Caco-2 (cell line): ENCODE data around the gene SPATA6. TPM values are rescaled to one million over a fixed set of nuclear protein-coding genes. Genes with fewer than 3 reads are reported as not detected.

ENCODE experiments used
- BruUV-seq: library from RNA; stranded (reverse); fragments of 400-500 nt; replicated peaks from 2 replicates; lab custom pipeline; 2021; lab: Mats Ljungman, UMichigan
- CTCF ChIA-PET: fragments of 300-600 bp; sonication (Branson Sonifier 250); formaldehyde crosslinking; loops from one replicate; lab custom pipeline; 2022; ENCODE audit warnings: antibody characterized with exemption; lab: Charles Lee
- POLR2A ChIA-PET: fragments of 300-600 bp; sonication (Branson Sonifier 250); formaldehyde crosslinking; loops from one replicate; lab custom pipeline; 2022; ENCODE audit warnings: antibody characterized with exemption; lab: Charles Lee
- DNase-seq, 2 experiments: peaks; one replicate each; pipeline versions ENCODE4 v3.0.0 to v3.0.0-alpha.2; 2020 to 2022
- H3K27me3 ChIP-seq: replicated peaks from 2 replicates; pipeline ENCODE4 v1.6.0; 2011; ENCODE audit warnings: low read length; ENCODE audit not compliant: control insufficient read depth, insufficient read depth
- H3K36me3 ChIP-seq: 2 replicates; pipeline ENCODE4 v1.5.1; 2011; ENCODE audit warnings: low read length; ENCODE audit not compliant: control insufficient read depth, insufficient read depth
- H3K4me1 ChIP-seq: fragments of 250-450 bp; sonication (Bioruptor Pico); 2 replicates; pipeline ENCODE4 v1.5.1; 2020; ENCODE audit warnings: mild to moderate bottlenecking
- H3K4me3 ChIP-seq: 2 replicates; pipeline ENCODE4 v1.5.1; 2011; ENCODE audit warnings: low read depth, mild to moderate bottlenecking, control low read depth, low read length
- H3K9me3 ChIP-seq: fragments of 250-450 bp; sonication (Bioruptor Pico); 2 replicates; pipeline ENCODE4 v1.5.1; 2020; ENCODE audit warnings: mild to moderate bottlenecking, moderate library complexity
- H3K27ac Mint-ChIP-seq: one replicate; pipeline ENCODE4 v1.8.0; 2022; ENCODE audit warnings: mixed read lengths; ENCODE audit not compliant: unreplicated experiment
- H3K27me3 Mint-ChIP-seq: one replicate; pipeline ENCODE4 v1.8.0; 2022; ENCODE audit warnings: mixed read lengths; ENCODE audit not compliant: insufficient read depth, unreplicated experiment
- H3K36me3 Mint-ChIP-seq: one replicate; pipeline ENCODE4 v1.8.0; 2022; ENCODE audit warnings: mild to moderate bottlenecking, mixed read lengths; ENCODE audit not compliant: insufficient read depth, unreplicated experiment
- H3K4me1 Mint-ChIP-seq: one replicate; pipeline ENCODE4 v1.8.0; 2022; ENCODE audit warnings: low read depth, mixed read lengths; ENCODE audit not compliant: unreplicated experiment
- H3K4me3 Mint-ChIP-seq: one replicate; pipeline ENCODE4 v1.8.0; 2022; ENCODE audit warnings: mild to moderate bottlenecking, moderate library complexity, mixed read lengths; ENCODE audit not compliant: unreplicated experiment
- H3K9me3 Mint-ChIP-seq: one replicate; pipeline ENCODE4 v1.8.0; 2022; ENCODE audit warnings: mixed read lengths; ENCODE audit not compliant: unreplicated experiment
- CTCF ChIP-seq, 2 experiments: fragments of 200-600 bp in 1 of 2; IDR thresholded peaks; 1 replicate in 1 of 2; 2 replicates in 1 of 2; pipeline versions ENCODE4 v1.5.1 to v1.8.0; 2011 to 2022; ENCODE audit warnings: antibody characterized with exemption in 1 of 2, control low read depth in 1 of 2, inconsistent platforms in 1 of 2, low read depth in 1 of 2, low read length in 1 of 2, mild to moderate bottlenecking in 1 of 2, moderate library complexity in 1 of 2; ENCODE audit not compliant: insufficient read depth in 1 of 2, severe bottlenecking in 1 of 2, unreplicated experiment in 1 of 2
- intact Hi-C: fragments of 100-400 bp; cut with micrococcal nuclease; formaldehyde crosslinking; loops from one replicate; pipeline ENCODE4 v1.10.0; 2022; ENCODE audit not compliant: unreplicated experiment
- total RNA-seq: library from RNA; stranded (reverse); gene quantifications from 2 replicates; pipeline ENCODE4 v1.2.3, GENCODE V29; 2022

Gene SPATA6
- total RNA-seq, 1 experiment from 2014 or later: 1.8 TPM

GRCh38 chr1:48466594-48466993 lies 5.4 kb downstream of the SPATA6 start:
- Mint-ChIP-seq H3K36me3 (peaks cover 1% of the 10 kb centered on the region), H3K9me3 (no peaks in the 10 kb centered on the region), H3K4me1 (peaks cover 6% of the 10 kb centered on the region), H3K27ac (no peak overlapping the region), H3K4me3 (no peak overlapping the region), H3K27me3 (no peaks in the 10 kb centered on the region)
- Histone ChIP-seq H3K9me3 (no peaks in the 10 kb centered on the region), H3K4me3 (no peak overlapping the region), H3K4me1 (no peaks in the 10 kb centered on the region), H3K27me3 (no peaks in the 10 kb centered on the region), H3K36me3 (no peaks in the 10 kb centered on the region)
- ChIA-PET POLR2A (no interaction called here), CTCF (no interaction called here)
- no peak for DNase-seq
- no peak for TF ChIP-seq CTCF (IDR thresholded peaks at IDR 0.05; ENCODE audit: insufficient read depth in 1 of 2, low read depth in 1 of 2, low read length in 1 of 2, severe bottlenecking in 1 of 2, unreplicated experiment in 1 of 2)
- no TSS peak for BruUV-seq
- intact Hi-C loops: no loop called here

GRCh38 chr1:48462716-48463302 lies 9.2 kb downstream of the SPATA6 start:
- Histone ChIP-seq H3K36me3 (no peaks in the 10 kb centered on the region), H3K27me3 (no peaks in the 10 kb centered on the region), H3K4me3 (no peak overlapping the region), H3K9me3 (no peaks in the 10 kb centered on the region), H3K4me1 (no peaks in the 10 kb centered on the region)
- intact Hi-C loops: no loop called here
- DNase-seq: no peak
- no TSS peak for BruUV-seq
- H3K4me3 Mint-ChIP-seq: no peak overlapping the region
- no peaks in the 10 kb centered on the region for H3K36me3 Mint-ChIP-seq
- ChIA-PET CTCF (no interaction called here), POLR2A (no interaction called here)
- H3K27me3 Mint-ChIP-seq: no peaks in the 10 kb centered on the region
- H3K27ac Mint-ChIP-seq: no peak overlapping the region
- H3K4me1 Mint-ChIP-seq: no peaks in the 10 kb centered on the region
- H3K9me3 Mint-ChIP-seq: no peaks in the 10 kb centered on the region
- TF ChIP-seq CTCF (IDR thresholded peaks at IDR 0.05; ENCODE audit: insufficient read depth in 1 of 2, low read depth in 1 of 2, low read length in 1 of 2, severe bottlenecking in 1 of 2, unreplicated experiment in 1 of 2): no peak

- Mint-ChIP-seq H3K27me3 (no peaks in the 10 kb centered on the region), H3K4me3 (no peak overlapping the region), H3K4me1 (no peaks in the 10 kb centered on the region), H3K9me3 (no peaks in the 10 kb centered on the region), H3K36me3 (no peaks in the 10 kb centered on the region), H3K27ac (no peak overlapping the region)
- BruUV-seq: no TSS peak
- peak in 1 of 2 experiments; percentile 7 for TF ChIP-seq CTCF (IDR thresholded peaks at IDR 0.05; ENCODE audit: insufficient read depth in 1 of 2, low read depth in 1 of 2, low read length in 1 of 2, severe bottlenecking in 1 of 2, unreplicated experiment in 1 of 2)
- no peaks in the 10 kb centered on the region for H3K9me3 ChIP-seq
- H3K36me3 ChIP-seq: no peaks in the 10 kb centered on the region
- CTCF ChIA-PET: no interaction called here
- no peaks in the 10 kb centered on the region for H3K27me3 ChIP-seq
- POLR2A ChIA-PET: interaction anchor here (0.9 kb wide), 1 partner anchor 22 kb away, joined by 3 read pairs; the partner anchor contains the start of gene SPATA6
- H3K4me3 ChIP-seq: no peak overlapping the region
- DNase-seq: no peak
- H3K4me1 ChIP-seq: no peaks in the 10 kb centered on the region
- intact Hi-C loops: no loop called here
Observed at GRCh38 chr1:48450505-48450904, 21.5 kb downstream of the SPATA6 start.
